WTC11 (cell line): Measurements from ENCODE around the gene JADE3. TPM values are rescaled to one million over a fixed set of nuclear protein-coding genes. Genes with fewer than 3 reads are reported as not detected.

Experiments
- ATAC-seq: fragments of 200-7000 bp; cut with Tn5 transposase; 2 replicates; pipeline ENCODE4 v1.10.0; 2021; ENCODE audit warnings: mild to moderate bottlenecking, moderate library complexity
- CTCF ChIA-PET: fragments of 300-600 bp; sonication (Branson Sonifier 250); formaldehyde crosslinking; loops from one replicate; lab custom pipeline; 2021; ENCODE audit warnings: antibody characterized with exemption; lab: Charles Lee
- POLR2A ChIA-PET: fragments of 350-600 bp; sonication (Branson Sonifier 250); formaldehyde crosslinking; loops from one replicate; lab custom pipeline; 2021; ENCODE audit warnings: antibody characterized with exemption; lab: Charles Lee
- DNase-seq: peaks from one replicate; pipeline ENCODE4 v3.0.0; 2021; ENCODE audit warnings: low spot score
- H3K27ac Mint-ChIP-seq: 2 replicates; pipeline ENCODE4 v1.8.0; 2021; ENCODE audit warnings: mixed read lengths
- H3K27me3 Mint-ChIP-seq: 2 replicates; pipeline ENCODE4 v1.8.0; 2021; ENCODE audit warnings: low read depth, mild to moderate bottlenecking, moderate library complexity, mixed read lengths
- H3K36me3 Mint-ChIP-seq: 2 replicates; pipeline ENCODE4 v1.8.0; 2021; ENCODE audit warnings: mixed read lengths
- H3K4me1 Mint-ChIP-seq: 2 replicates; pipeline ENCODE4 v1.8.0; 2022; ENCODE audit warnings: mixed read lengths
- H3K4me3 Mint-ChIP-seq: 2 replicates; pipeline ENCODE4 v1.8.0; 2021; ENCODE audit warnings: mild to moderate bottlenecking, moderate library complexity, mixed read lengths
- H3K9me3 Mint-ChIP-seq: 2 replicates; pipeline ENCODE4 v1.8.0; 2021; ENCODE audit warnings: mixed read lengths
- ATF1 ChIP-seq: sonication (generic); formaldehyde crosslinking; IDR thresholded peaks from 2 replicates; pipeline ENCODE4 v1.8.1; 2023; ENCODE audit warnings: mild to moderate bottlenecking, moderate library complexity, missing genetic modification reagents
- E2F4 ChIP-seq: sonication (generic); formaldehyde crosslinking; IDR thresholded peaks from 2 replicates; pipeline ENCODE4 v1.8.1; 2022; ENCODE audit warnings: low read depth, mild to moderate bottlenecking, moderate library complexity, missing genetic modification reagents, borderline replicate concordance
- EMX1 ChIP-seq: fragments of 250-450 bp; sonication (Bioruptor Pico); IDR thresholded peaks from 2 replicates; pipeline ENCODE4 v1.8.0; 2021; ENCODE audit warnings: mild to moderate bottlenecking
- FOXP1 ChIP-seq: sonication (generic); formaldehyde crosslinking; IDR thresholded peaks from 2 replicates; pipeline ENCODE4 v1.8.0; 2022; ENCODE audit warnings: missing genetic modification reagents, mild to moderate bottlenecking, moderate library complexity, borderline replicate concordance
- GABPB1 ChIP-seq: sonication (generic); formaldehyde crosslinking; IDR thresholded peaks from 2 replicates; pipeline ENCODE4 v1.8.1; 2023; ENCODE audit warnings: mild to moderate bottlenecking, missing genetic modification reagents
- GRHL2 ChIP-seq: fragments of 250-450 bp; sonication (Bioruptor Pico); IDR thresholded peaks from 2 replicates; pipeline ENCODE4 v1.8.0; 2022; ENCODE audit warnings: mild to moderate bottlenecking, moderate library complexity; ENCODE audit not compliant: insufficient replicate concordance, severe bottlenecking
- HMGXB4 ChIP-seq: sonication (generic); formaldehyde crosslinking; IDR thresholded peaks from 2 replicates; pipeline ENCODE4 v1.8.1; 2023; ENCODE audit warnings: mild to moderate bottlenecking, moderate library complexity, missing genetic modification reagents
- MXD4 ChIP-seq: fragments of 250-450 bp; sonication (Bioruptor Pico); IDR thresholded peaks from 2 replicates; pipeline ENCODE4 v1.8.0; 2021; ENCODE audit warnings: mild to moderate bottlenecking, moderate library complexity, borderline replicate concordance
- NR1H2 ChIP-seq: sonication (generic); formaldehyde crosslinking; IDR thresholded peaks from 2 replicates; pipeline ENCODE4 v1.9.0; 2021; ENCODE audit warnings: mild to moderate bottlenecking, moderate library complexity, missing genetic modification reagents
- PRRX2 ChIP-seq: fragments of 250-450 bp; sonication (Bioruptor Pico); IDR thresholded peaks from 2 replicates; pipeline ENCODE4 v1.8.0; 2021; ENCODE audit warnings: mild to moderate bottlenecking
- TCF7 ChIP-seq: sonication (generic); formaldehyde crosslinking; IDR thresholded peaks from 2 replicates; pipeline ENCODE4 v1.8.0; 2022; ENCODE audit warnings: mild to moderate bottlenecking, low read depth, missing genetic modification reagents, moderate library complexity
- ZMAT4 ChIP-seq: fragments of 250-450 bp; sonication (Bioruptor Pico); IDR thresholded peaks from 2 replicates; pipeline ENCODE4 v1.9.0; 2021; ENCODE audit warnings: mild to moderate bottlenecking
- ZNF121 ChIP-seq: sonication (generic); formaldehyde crosslinking; IDR thresholded peaks from 2 replicates; pipeline ENCODE4 v1.8.0; 2023; ENCODE audit warnings: missing genetic modification reagents
- ZNF423 ChIP-seq: fragments of 250-450 bp; sonication (Bioruptor Pico); IDR thresholded peaks from 2 replicates; pipeline ENCODE4 v2.1.2; 2022; ENCODE audit warnings: mild to moderate bottlenecking, moderate library complexity
- total RNA-seq: library from RNA; stranded (reverse); gene quantifications from 3 replicates; pipeline ENCODE4 v1.2.3, GENCODE V29; 2021
- TF ChIP-seq, protein P1 (sequence below): sonication (generic); formaldehyde crosslinking; IDR thresholded peaks from 2 replicates; pipeline ENCODE4 v1.8.1; 2023; ENCODE audit warnings: mild to moderate bottlenecking, missing genetic modification reagents, moderate library complexity
- TF ChIP-seq, protein P2 (sequence below): sonication (generic); formaldehyde crosslinking; IDR thresholded peaks from 2 replicates; pipeline ENCODE4 v1.8.1; 2023; ENCODE audit warnings: mild to moderate bottlenecking, missing genetic modification reagents, moderate library complexity
- TF ChIP-seq, protein P3 (sequence below): sonication (generic); formaldehyde crosslinking; conservative IDR thresholded peaks from 2 replicates; pipeline ENCODE4 v1.8.1; 2022; ENCODE audit warnings: mild to moderate bottlenecking, missing genetic modification reagents
- TF ChIP-seq, protein P4 (sequence below): sonication (generic); formaldehyde crosslinking; IDR thresholded peaks from 2 replicates; pipeline ENCODE4 v1.8.1; 2022; ENCODE audit warnings: missing genetic modification reagents, borderline replicate concordance

Gene JADE3
- total RNA-seq, 1 experiment from 2014 or later: 19.2 TPM

DNA sequence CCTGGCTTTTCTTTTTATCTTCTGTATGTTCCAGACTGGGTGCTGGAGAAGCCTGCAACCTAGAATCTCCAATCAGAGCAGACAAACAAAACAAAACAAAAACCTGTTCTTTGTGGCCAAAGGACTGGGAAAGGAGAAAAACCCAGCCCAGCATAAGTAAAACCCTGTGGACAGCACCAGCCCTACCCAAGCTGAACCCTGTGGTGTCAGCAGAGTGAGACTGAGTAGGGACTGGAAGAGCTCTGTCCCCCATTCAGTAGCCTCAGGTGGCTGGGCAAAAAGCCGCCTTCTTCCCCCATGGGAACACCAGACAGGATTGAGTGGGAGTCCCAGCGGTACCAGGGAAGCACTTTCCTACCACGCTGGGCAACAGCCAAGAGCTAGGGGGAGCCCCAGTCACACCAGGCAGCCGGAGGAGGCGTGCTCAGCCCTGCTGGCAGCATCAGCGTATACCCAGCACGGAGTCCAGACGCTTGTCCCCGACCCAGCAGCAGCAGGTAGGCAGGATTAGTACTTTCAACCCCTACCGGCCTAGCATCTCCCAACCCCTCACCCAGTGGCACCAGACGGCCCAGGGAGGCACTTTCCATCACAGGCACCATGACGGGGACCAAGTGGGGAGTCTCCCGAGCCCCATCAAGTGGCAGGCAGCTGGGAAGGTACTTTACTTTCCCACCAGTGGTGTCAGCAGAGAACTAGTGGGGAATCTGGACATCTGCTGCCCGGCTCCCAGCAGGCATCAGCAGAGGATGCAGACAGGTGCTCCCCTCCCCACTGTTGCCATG, 8.6 kb upstream of the JADE3 start:
- peak; percentile 98 for ATAC-seq
- H3K27me3 Mint-ChIP-seq: no peaks in the 10 kb centered on the region; the same call in 1 of the 2 replicates
- no peaks in the 10 kb centered on the region for H3K36me3 Mint-ChIP-seq
- H3K27ac Mint-ChIP-seq: no peak overlapping the region
- peak overlapping the region; percentile 61 for H3K4me3 Mint-ChIP-seq
- TF ChIP-seq, protein P1, sequence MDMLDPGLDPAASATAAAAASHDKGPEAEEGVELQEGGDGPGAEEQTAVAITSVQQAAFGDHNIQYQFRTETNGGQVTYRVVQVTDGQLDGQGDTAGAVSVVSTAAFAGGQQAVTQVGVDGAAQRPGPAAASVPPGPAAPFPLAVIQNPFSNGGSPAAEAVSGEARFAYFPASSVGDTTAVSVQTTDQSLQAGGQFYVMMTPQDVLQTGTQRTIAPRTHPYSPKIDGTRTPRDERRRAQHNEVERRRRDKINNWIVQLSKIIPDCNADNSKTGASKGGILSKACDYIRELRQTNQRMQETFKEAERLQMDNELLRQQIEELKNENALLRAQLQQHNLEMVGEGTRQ: no peak
- TF ChIP-seq GABPB1 (peak; percentile 27; the same call in 1 of the 2 replicates), NR1H2 (CRISPR knock-in tag) (no peak), HMGXB4 (CRISPR knock-in tag) (0 out of 2 replicates have a peak, but pooled peaks have one; percentile 42), ZNF423 (CRISPR knock-in tag) (0 out of 2 replicates have a peak, but pooled peaks have one; percentile 17), ZNF121 (CRISPR knock-in tag) (peak; percentile 65; the same call in 1 of the 2 replicates)
- TF ChIP-seq, all 79 proteins: peak for 4
- ChIA-PET POLR2A (no interaction called here), CTCF (interaction anchor here (0.7 to 1.9 kb wide), 12 partner anchors 9 to 241 kb away, joined by 3 to 10 read pairs (median 5); partner anchors contain the start of genes JADE3, NDUFB11 and RP2)
- peak; percentile 72 for DNase-seq
- Mint-ChIP-seq H3K4me1 (peaks cover 5% of the 10 kb centered on the region; the same call in 1 of the 2 replicates), H3K9me3 (no peaks in the 10 kb centered on the region)

- Mint-ChIP-seq H3K4me3 (no peak overlapping the region), H3K4me1 (peaks cover 5% of the 10 kb centered on the region; the same call in 1 of the 2 replicates), H3K36me3 (no peaks in the 10 kb centered on the region), H3K9me3 (no peaks in the 10 kb centered on the region), H3K27me3 (no peaks in the 10 kb centered on the region; the same call in 1 of the 2 replicates), H3K27ac (no peak overlapping the region)
- ChIA-PET POLR2A (no interaction called here), CTCF (interaction anchor here (1.2 to 1.9 kb wide), 3 partner anchors 68 to 185 kb away, joined by 3 to 10 read pairs (median 7); partner anchors contain the start of gene RP2)
- no peak for TF ChIP-seq GRHL2
- TF ChIP-seq, protein P2, sequence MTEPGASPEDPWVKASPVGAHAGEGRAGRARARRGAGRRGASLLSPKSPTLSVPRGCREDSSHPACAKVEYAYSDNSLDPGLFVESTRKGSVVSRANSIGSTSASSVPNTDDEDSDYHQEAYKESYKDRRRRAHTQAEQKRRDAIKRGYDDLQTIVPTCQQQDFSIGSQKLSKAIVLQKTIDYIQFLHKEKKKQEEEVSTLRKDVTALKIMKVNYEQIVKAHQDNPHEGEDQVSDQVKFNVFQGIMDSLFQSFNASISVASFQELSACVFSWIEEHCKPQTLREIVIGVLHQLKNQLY: no peak
- no peak for TF ChIP-seq E2F4
- no peak for TF ChIP-seq TCF7 (CRISPR knock-in tag)
- TF ChIP-seq, protein P3, sequence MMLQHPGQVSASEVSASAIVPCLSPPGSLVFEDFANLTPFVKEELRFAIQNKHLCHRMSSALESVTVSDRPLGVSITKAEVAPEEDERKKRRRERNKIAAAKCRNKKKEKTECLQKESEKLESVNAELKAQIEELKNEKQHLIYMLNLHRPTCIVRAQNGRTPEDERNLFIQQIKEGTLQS (CRISPR knock-in tag): no peak
- no peak for ATAC-seq
- DNase-seq: no peak
These were observed 7.6 kb upstream of the JADE3 start for GRCh38 chrX:46904626-46905025.

DNA sequence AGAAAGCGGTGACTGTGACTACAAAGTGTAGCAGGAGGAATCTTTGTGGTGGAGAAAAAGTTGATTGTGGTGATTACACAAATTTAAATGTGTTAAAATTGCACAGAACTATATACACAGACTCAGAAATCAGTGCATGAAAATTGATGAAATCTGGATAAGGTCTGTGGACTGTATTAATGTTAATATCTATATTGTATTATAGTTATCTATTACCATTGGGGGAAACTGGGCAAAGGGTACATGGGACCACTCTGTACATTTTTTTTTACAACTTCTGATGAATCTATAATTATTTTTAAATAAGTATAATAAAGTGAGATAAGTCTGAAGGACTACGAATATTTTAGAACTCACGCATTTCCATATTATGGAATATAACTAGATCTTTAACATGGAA, 1.8 kb upstream of the JADE3 start:
- CTCF ChIA-PET: no interaction called here
- H3K27ac Mint-ChIP-seq: no peak overlapping the region
- TF ChIP-seq PRRX2 (CRISPR knock-in tag): no peak
- no peak for TF ChIP-seq FOXP1
- no peak for TF ChIP-seq MXD4 (CRISPR knock-in tag)
- TF ChIP-seq ATF1 (CRISPR knock-in tag): no peak
- TF ChIP-seq, protein P1: no peak
- TF ChIP-seq ZMAT4 (CRISPR knock-in tag): no peak
- TF ChIP-seq, protein P4, sequence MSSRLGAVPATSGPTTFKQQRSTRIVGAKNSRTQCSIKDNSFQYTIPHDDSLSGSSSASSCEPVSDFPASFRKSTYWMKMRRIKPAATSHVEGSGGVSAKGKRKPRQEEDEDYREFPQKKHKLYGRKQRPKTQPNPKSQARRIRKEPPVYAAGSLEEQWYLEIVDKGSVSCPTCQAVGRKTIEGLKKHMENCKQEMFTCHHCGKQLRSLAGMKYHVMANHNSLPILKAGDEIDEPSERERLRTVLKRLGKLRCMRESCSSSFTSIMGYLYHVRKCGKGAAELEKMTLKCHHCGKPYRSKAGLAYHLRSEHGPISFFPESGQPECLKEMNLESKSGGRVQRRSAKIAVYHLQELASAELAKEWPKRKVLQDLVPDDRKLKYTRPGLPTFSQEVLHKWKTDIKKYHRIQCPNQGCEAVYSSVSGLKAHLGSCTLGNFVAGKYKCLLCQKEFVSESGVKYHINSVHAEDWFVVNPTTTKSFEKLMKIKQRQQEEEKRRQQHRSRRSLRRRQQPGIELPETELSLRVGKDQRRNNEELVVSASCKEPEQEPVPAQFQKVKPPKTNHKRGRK (CRISPR knock-in tag): no peak
- TF ChIP-seq HMGXB4 (CRISPR knock-in tag): no peak
- TF ChIP-seq EMX1: no peak

More for the DNA sequence above, 1.8 kb upstream of the JADE3 start:
- DNase-seq: no peak
- peaks cover 5% of the 10 kb centered on the region; the same call in 1 of the 2 replicates for H3K27me3 Mint-ChIP-seq
- peaks cover 17% of the 10 kb centered on the region for H3K4me1 Mint-ChIP-seq
- POLR2A ChIA-PET: no interaction called here
- H3K9me3 Mint-ChIP-seq: no peaks in the 10 kb centered on the region
- no peak for ATAC-seq
- no peak overlapping the region for H3K4me3 Mint-ChIP-seq
- H3K36me3 Mint-ChIP-seq: no peaks in the 10 kb centered on the region
